ENCODE measurements around the gene NPHS1.
A peak's percentile ranks its signal among the peaks of the same experiment; 100 is the strongest.
"Not testable (repeated sequence)": the region's sequence is repeated elsewhere in the genome, so short reads cannot be mapped to it uniquely, and the experiment has no call there.

Gene NPHS1

DNA sequence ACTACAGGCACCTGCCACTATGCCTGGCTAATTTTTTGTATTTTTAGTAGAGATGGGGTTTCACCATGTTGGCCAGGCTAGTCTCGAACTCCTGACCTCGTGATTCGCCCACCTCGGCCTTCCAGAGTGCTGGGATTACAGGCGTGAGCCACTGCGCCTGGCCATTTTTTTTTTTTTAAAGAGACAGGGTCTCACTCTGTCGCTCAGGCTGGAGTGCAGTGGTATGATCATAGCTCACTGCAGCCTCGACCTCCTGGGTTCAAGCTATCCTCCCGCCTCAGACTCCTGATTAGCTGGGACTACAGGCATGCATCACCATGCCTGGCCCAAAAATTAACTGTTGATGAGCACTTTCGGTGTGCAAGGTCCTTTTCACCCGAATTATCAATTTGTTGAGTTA, 16.2 kb downstream of the NPHS1 start:
- not testable (repeated sequence) for H3K36me3 Mint-ChIP-seq (ENCODE audit: insufficient read depth); H3K4me3 Mint-ChIP-seq; ATAC-seq (replicated peaks); H3K9me3 Mint-ChIP-seq; DNase-seq; H3K27ac Mint-ChIP-seq; H3K4me1 Mint-ChIP-seq (ENCODE audit: low read depth in 2 of 2)
- H3K27me3 Mint-ChIP-seq = peaks cover 34 to 49% of the 10 kb centered on the region in 2 donors

GRCh38 chr19:35833972-35834371, 18.3 kb downstream of the NPHS1 start:
- ATAC-seq (replicated peaks) = no peak
- H3K27ac Mint-ChIP-seq = no peak overlapping the region
- H3K4me1 Mint-ChIP-seq (ENCODE audit: low read depth in 2 of 2) = no peaks in the 10 kb centered on the region
- H3K9me3 Mint-ChIP-seq = no peaks in the 10 kb centered on the region
- H3K27me3 Mint-ChIP-seq = peaks cover 37 to 69% of the 10 kb centered on the region in 2 donors
- H3K4me3 Mint-ChIP-seq = no peak overlapping the region
- peaks cover 3% of the 10 kb centered on the region for H3K36me3 Mint-ChIP-seq (ENCODE audit: insufficient read depth)
- no peak for DNase-seq

GRCh38 chr19:35832054-35832453, 20.2 kb downstream of the NPHS1 start:
- ATAC-seq (replicated peaks) (no peak), DNase-seq (no peak)
- Mint-ChIP-seq H3K4me1 (ENCODE audit: low read depth in 2 of 2) (no peaks in the 10 kb centered on the region), H3K9me3 (no peaks in the 10 kb centered on the region), H3K4me3 (no peak overlapping the region), H3K36me3 (ENCODE audit: insufficient read depth) (peaks cover 3% of the 10 kb centered on the region), H3K27me3 (peaks cover 37 to 77% of the 10 kb centered on the region in 2 donors), H3K27ac (no peak overlapping the region)

DNA sequence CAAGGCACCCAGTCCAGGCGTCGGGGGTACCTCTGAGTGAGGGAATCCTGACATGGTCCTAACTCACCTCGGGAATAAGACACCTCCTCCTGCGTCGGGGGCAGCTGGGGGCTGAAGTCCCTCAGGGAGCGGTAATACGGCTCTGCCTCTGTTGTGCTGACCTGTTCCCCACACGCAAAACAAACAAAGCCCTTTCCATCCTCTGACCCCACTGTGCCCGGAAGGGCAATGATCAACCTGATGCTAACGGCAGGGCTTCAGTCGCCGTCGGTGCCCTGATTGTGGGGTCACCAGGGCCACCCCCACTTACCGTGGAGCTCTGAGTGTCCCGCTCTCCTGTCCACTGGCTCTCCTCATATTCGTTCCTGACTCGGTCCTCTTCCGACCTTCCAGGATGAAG, 21.3 kb downstream of the NPHS1 start:
- Mint-ChIP-seq H3K9me3 (no peaks in the 10 kb centered on the region), H3K4me1 (ENCODE audit: low read depth in 2 of 2) (no peaks in the 10 kb centered on the region), H3K36me3 (ENCODE audit: insufficient read depth) (peaks cover 3% of the 10 kb centered on the region), H3K27me3 (peaks cover 27 to 68% of the 10 kb centered on the region in 2 donors), H3K4me3 (no peak overlapping the region), H3K27ac (no peak overlapping the region)
- ATAC-seq (replicated peaks) (no peak), DNase-seq (no peak)

DNA sequence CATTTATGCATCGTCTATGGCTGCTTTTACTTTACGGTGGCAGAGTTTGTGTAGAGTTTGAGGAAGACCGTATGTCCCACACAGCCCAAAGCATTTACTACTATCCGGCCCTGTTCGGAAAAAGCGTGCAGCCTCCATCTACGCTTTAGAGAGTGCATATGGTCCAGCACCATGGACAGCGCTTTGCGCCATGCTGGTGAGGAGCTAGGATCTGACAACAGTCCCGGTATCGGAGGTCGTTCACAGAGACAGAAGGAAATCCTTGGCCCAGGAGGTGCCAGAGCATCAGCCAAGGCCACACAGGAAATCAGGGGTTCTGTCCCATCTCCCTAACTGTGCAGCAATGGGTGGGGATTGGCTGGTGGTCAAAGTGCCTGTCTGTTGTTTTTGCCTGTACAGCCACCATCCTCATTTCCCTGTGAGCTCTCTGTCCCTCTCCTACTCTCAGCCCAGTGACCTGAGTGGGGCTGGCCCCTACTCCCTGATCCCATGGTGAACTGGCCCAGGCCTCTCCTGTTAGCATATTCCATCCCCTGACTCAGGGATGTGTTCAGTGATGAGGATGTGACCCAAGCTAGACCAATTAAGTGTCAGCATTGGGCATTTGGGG, 23.5 kb downstream of the NPHS1 start:
- peak; percentile 37 for ATAC-seq (replicated peaks)
- H3K27me3 Mint-ChIP-seq = peaks cover 28 to 66% of the 10 kb centered on the region in 2 donors
- H3K4me1 Mint-ChIP-seq (ENCODE audit: low read depth in 2 of 2) = no peaks in the 10 kb centered on the region
- H3K27ac Mint-ChIP-seq = no peak overlapping the region
- peak; percentile 26 to 31 (median 29) for DNase-seq
- no peaks in the 10 kb centered on the region for H3K9me3 Mint-ChIP-seq
- no peak overlapping the region for H3K4me3 Mint-ChIP-seq
- no peaks in the 10 kb centered on the region for H3K36me3 Mint-ChIP-seq (ENCODE audit: insufficient read depth)

DNA sequence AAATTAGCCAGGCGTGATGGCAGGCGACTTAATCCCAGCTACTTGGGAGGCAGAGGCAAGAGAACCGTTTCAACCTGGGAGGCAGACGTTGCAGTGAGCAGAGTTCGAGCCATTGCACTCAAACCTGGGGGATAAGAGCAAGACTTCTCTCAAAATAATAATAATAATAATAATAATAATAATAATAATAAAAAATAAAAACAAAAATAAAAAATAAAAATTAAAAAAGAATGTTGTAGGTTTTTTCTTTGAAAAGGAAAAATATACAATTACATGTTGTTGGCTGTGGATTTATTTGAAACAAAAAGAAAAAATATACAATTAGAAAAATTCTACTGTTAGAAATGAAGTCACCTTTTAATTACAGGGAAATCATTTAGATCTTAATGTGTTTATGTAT, 28.2 kb downstream of the NPHS1 start:
- Mint-ChIP-seq H3K4me1 (ENCODE audit: low read depth in 2 of 2) (no peaks in the 10 kb centered on the region), H3K27ac (no peak overlapping the region), H3K9me3 (no peaks in the 10 kb centered on the region), H3K27me3 (peaks cover 20 to 37% of the 10 kb centered on the region in 2 donors), H3K36me3 (ENCODE audit: insufficient read depth) (no peaks in the 10 kb centered on the region), H3K4me3 (no peak overlapping the region)
- no peak for ATAC-seq (replicated peaks)
- DNase-seq = no peak

- no peak for ATAC-seq (replicated peaks)
- Mint-ChIP-seq H3K27me3 (peaks cover 23 to 42% of the 10 kb centered on the region in 2 donors), H3K27ac (no peak overlapping the region), H3K36me3 (ENCODE audit: insufficient read depth) (no peaks in the 10 kb centered on the region), H3K9me3 (no peaks in the 10 kb centered on the region), H3K4me3 (no peak overlapping the region), H3K4me1 (ENCODE audit: low read depth in 2 of 2) (no peaks in the 10 kb centered on the region)
- no peak for DNase-seq
Observed at GRCh38 chr19:35822579-35822978, 29.7 kb downstream of the NPHS1 start.

DNA sequence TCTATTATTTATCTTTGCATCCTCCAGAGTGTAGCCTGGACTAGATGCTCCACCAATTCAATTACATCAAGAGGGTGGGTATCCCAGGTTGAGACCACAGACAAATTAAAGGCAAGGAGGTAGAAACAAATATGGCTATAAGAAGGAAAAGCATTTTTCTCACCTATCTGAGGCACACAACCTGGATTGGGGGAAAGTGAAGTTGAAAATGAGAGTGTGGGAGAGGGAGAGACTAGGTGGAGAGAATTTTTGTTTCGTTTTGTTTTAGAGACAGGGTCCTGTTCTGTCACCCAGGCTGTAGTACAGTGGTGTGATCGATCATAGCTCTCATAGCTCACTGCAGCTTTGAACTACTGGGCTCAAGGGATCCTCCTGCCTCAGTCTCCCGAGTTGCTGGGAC, 33.9 kb downstream of the NPHS1 start:
- Mint-ChIP-seq H3K4me3 (no peak overlapping the region), H3K27ac (no peak overlapping the region), H3K36me3 (ENCODE audit: insufficient read depth) (no peaks in the 10 kb centered on the region), H3K9me3 (no peaks in the 10 kb centered on the region), H3K4me1 (ENCODE audit: low read depth in 2 of 2) (no peaks in the 10 kb centered on the region), H3K27me3 (peaks cover 34 to 65% of the 10 kb centered on the region in 2 donors)
- DNase-seq (no peak), ATAC-seq (replicated peaks) (no peak)

DNA sequence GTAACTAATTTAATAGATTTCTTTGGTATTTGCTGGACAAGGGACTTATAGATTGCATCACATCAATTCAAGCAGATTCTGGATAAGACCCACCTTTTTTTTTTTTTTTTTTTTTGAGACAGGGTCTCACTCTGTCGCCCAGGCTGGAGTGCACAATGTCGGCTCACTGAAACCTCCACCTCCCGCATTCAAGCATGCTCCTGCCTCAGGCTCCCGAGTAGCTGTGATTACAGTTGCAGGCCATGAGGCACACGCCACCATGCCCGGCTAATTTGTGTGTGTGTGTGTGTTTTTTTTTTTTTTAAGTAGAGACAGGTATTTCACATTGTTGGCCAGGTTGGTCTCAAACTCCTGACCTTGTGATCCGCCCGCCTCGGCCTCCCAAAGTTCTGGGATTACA, 35.5 kb downstream of the NPHS1 start:
- Mint-ChIP-seq H3K27me3 (peaks cover 37 to 68% of the 10 kb centered on the region in 2 donors), H3K27ac (no peak overlapping the region), H3K36me3 (ENCODE audit: insufficient read depth) (no peaks in the 10 kb centered on the region), H3K4me3 (no peak overlapping the region), H3K4me1 (ENCODE audit: low read depth in 2 of 2) (no peaks in the 10 kb centered on the region), H3K9me3 (no peaks in the 10 kb centered on the region)
- ATAC-seq (replicated peaks) (no peak), DNase-seq (no peak)

GRCh38 chr19:35816262-35816661, 36.0 kb downstream of the NPHS1 start:
- no peaks in the 10 kb centered on the region for H3K9me3 Mint-ChIP-seq
- H3K27ac Mint-ChIP-seq = no peak overlapping the region
- H3K4me1 Mint-ChIP-seq (ENCODE audit: low read depth in 2 of 2) = no peaks in the 10 kb centered on the region
- DNase-seq = no peak
- no peak for ATAC-seq (replicated peaks)
- peaks cover 43 to 74% of the 10 kb centered on the region in 2 donors for H3K27me3 Mint-ChIP-seq
- no peak overlapping the region for H3K4me3 Mint-ChIP-seq
- H3K36me3 Mint-ChIP-seq (ENCODE audit: insufficient read depth) = no peaks in the 10 kb centered on the region

GRCh38 chr19:35813043-35813890, 39.0 kb downstream of the NPHS1 start:
- no peak overlapping the region for H3K27ac Mint-ChIP-seq
- no peaks in the 10 kb centered on the region for H3K4me1 Mint-ChIP-seq (ENCODE audit: low read depth in 2 of 2)
- no peaks in the 10 kb centered on the region for H3K36me3 Mint-ChIP-seq (ENCODE audit: insufficient read depth)
- H3K27me3 Mint-ChIP-seq = peaks cover 45 to 74% of the 10 kb centered on the region in 2 donors
- ATAC-seq (replicated peaks) = no peak
- no peak overlapping the region for H3K4me3 Mint-ChIP-seq
- H3K9me3 Mint-ChIP-seq = no peaks in the 10 kb centered on the region
- DNase-seq = no peak

DNA sequence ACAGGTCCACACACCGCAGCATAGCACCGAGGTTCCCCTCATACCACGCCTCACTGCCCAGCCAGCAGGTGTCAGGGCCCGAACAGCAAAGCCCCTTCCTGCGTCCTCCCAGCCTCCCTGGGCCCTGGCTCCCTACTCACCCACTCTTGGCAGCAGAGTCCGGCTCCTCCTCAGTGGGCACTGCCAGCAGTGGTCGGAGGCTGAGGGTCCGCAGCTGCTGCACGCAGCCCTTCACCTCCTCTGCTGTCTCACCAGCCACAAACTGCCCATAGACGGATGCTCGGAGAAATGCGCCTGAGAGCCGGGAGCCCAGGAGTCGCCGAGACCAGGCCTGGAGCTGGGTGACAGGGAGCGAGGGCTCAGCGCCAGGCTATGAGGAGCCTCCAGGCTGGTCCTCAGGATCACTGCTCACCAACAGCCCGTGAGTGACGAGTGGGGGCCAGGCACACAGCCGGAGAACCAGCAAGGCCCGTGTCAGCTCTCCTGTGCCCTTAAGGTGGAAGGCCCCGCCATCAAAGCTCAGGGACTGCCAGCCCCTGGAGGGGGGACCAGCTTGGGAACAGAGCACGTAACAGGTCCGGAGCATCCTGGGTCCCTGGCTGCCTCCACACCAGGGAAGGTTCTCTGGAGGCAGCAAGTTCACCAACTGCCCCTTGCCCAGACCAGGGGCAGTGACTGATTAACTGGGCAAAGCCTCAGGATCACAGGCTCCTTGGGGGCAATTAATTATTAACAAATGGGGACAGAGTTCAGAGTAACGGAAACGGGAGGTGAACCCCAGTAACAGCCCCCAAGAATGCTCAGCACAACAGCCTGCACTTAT, 39.9 kb downstream of the NPHS1 start, which contains the start of gene PRODH2:
Gene PRODH2, minus strand, starts transcription at position 626 of the 823 bp plus-strand sequence. Its CDS starts 40 bp downstream, at position 586.
- Mint-ChIP-seq H3K36me3 (ENCODE audit: insufficient read depth) (no peaks in the 10 kb centered on the region), H3K27ac (no peak within 1 kb of the TSS), H3K9me3 (no peaks in the 10 kb centered on the region), H3K4me1 (ENCODE audit: low read depth in 2 of 2) (no peaks in the 10 kb centered on the region), H3K4me3 (no peak within 1 kb of the TSS), H3K27me3 (peaks cover 41 to 74% of the 10 kb centered on the region in 2 donors)
- DNase-seq = no peak
- ATAC-seq (replicated peaks) = no peak

All from effector memory CD8-positive, alpha-beta T cell (primary cell).